Heart right ventricle (tissue), 16 donors: ENCODE results near the gene MYO5B. TPM values are rescaled to one million over a fixed set of nuclear protein-coding genes. Genes with fewer than 3 reads are reported as not detected.

Experiments used
- ATAC-seq, 8 donors: fragments of 200-7000 bp; cut with Tn5 transposase; one replicate each; pipeline ENCODE4 v1.9.1; 2020; ENCODE audit warnings: mild to moderate bottlenecking in 8 of 8, moderate library complexity in 8 of 8, moderate number of reproducible peaks in 1 of 8
- DNase-seq, 2 donors: peaks; one replicate each; pipeline ENCODE4 v3.0.0-alpha.2; 2020
- H3K27ac ChIP-seq, 10 donors: fragments of 200-600 bp; sonication (generic) in 2 of 10; one replicate each; pipeline versions ENCODE4 v1.5.0 to v1.8.0; 2020 to 2022; ENCODE audit warnings: mild to moderate bottlenecking in 3 of 10
- H3K27me3 ChIP-seq, 7 donors: fragments of 200-600 bp; one replicate each; pipeline ENCODE4 v1.8.0; 2021 to 2022; ENCODE audit warnings: mild to moderate bottlenecking in 2 of 7
- H3K36me3 ChIP-seq, 9 donors: fragments of 200-600 bp; sonication (generic) in 1 of 9; one replicate each; pipeline versions ENCODE4 v1.5.0 to v1.8.0; 2020 to 2022; ENCODE audit warnings: mild to moderate bottlenecking in 2 of 9
- H3K4me1 ChIP-seq, 9 donors: fragments of 200-600 bp; sonication (generic) in 1 of 9; one replicate each; pipeline versions ENCODE4 v1.5.0 to v1.8.0; 2020 to 2022; ENCODE audit warnings: mild to moderate bottlenecking in 4 of 9
- H3K4me3 ChIP-seq, 10 donors: fragments of 200-600 bp; sonication (generic) in 2 of 10; one replicate each; pipeline versions ENCODE4 v1.5.0 to v1.8.0; 2020 to 2022; ENCODE audit warnings: mild to moderate bottlenecking in 7 of 10, moderate library complexity in 2 of 10
- H3K9me3 ChIP-seq, 11 donors: fragments of 200-600 bp in 10 of 11; sonication (generic) in 2 of 11; one replicate each; pipeline versions ENCODE4 v1.5.0 to v1.8.0; 2013 to 2022; ENCODE audit warnings: mild to moderate bottlenecking in 2 of 11, control low read depth in 1 of 11, moderate library complexity in 1 of 11
- WGBS, 2 donors: extraction: QIAGEN DNeasy Blood & Tissue Kit; methylation state at CpG; one replicate each; pipeline ENCODE4 v1.1.7; 2013; ENCODE audit warnings: inconsistent platforms in 1 of 2; 5-methylcytosine and 5-hydroxymethylcytosine counted together
- intact Hi-C, 10 donors: fragments of 100-400 bp; cut with DNase I; formaldehyde crosslinking; loops; one replicate each; pipeline versions ENCODE4 v1.11.1 to v1.14.2; 2022
- polyA plus RNA-seq, 2 donors: library from polyadenylated mRNA; stranded (reverse); fragments of 200-250 nt; gene quantifications; one replicate each; pipeline ENCODE4 v1.2.3, GENCODE V29; 2013
- total RNA-seq, 10 donors: library from RNA; stranded (reverse); fragmentation: NEBNext Ultra II Directional in 3 of 10; extraction: Animal tissue kit (Norgen Biotek cat#: 25700) in 3 of 10; gene quantifications; one replicate each; pipeline versions ENCODE4 v1.2.1 to v1.2.4, GENCODE V29; 2021 to 2023
- TF ChIP-seq, protein P1 (sequence below), 9 donors: fragments of 200-600 bp; sonication (generic) in 2 of 9; IDR thresholded peaks; one replicate each; pipeline versions ENCODE4 v1.5.0 to v1.8.0; 2021 to 2022; ENCODE audit warnings: antibody characterized with exemption in 9 of 9, mild to moderate bottlenecking in 5 of 9, moderate library complexity in 1 of 9
- donor health status: Arrhythmogenic right ventricular cardiomyopathy.
- donor health status: ischemic (EF 13 %, LVEDD 7.1; RV severe dilation, severe dysfunction).
- donor health status: healthy with polysubstance abuse.
- donor health status: DM: no; HTN: yes; CAD: no.
- donor health status: DM: no; HTN: no; CAD: no.
- donor health status: ischemic (EF 25% LVEDD 6.9; RV normal size, moderate dysfunction).
- donor health status: ischemic (EF 25% LVEDD 5.7; RV mildly dilated, moderate dysfunction).
- donor health status: healthy.
- donor health status: DM: yes; HTN: yes; CAD: no.
- donor health status: Ischemic cardiomyopathy.
- donor health status: ischemic (EF 35%, LVEDD 5.7; RV mildly dilated, moderate dysfunction).
- donor health status: nonischemic (EF 11% LVEDD 7.7; RV severe dilation, severe dysfunction).
- donor health status: DM: yes; HTN: yes; CAD: no.
- donor health status: PGD.
- donor health status: ischemic (EF 29% LVEDD 5.4; RV normal size, mild dysfunction).
- donor health status: nonischemic (EF 23%, LVEDD 6.1; RV moderate dilation, normal function).

MYO5B gene
- total and polyA plus RNA-seq, 12 donors, result 0.20 to 3.7 (median 0.93) TPM

DNA sequence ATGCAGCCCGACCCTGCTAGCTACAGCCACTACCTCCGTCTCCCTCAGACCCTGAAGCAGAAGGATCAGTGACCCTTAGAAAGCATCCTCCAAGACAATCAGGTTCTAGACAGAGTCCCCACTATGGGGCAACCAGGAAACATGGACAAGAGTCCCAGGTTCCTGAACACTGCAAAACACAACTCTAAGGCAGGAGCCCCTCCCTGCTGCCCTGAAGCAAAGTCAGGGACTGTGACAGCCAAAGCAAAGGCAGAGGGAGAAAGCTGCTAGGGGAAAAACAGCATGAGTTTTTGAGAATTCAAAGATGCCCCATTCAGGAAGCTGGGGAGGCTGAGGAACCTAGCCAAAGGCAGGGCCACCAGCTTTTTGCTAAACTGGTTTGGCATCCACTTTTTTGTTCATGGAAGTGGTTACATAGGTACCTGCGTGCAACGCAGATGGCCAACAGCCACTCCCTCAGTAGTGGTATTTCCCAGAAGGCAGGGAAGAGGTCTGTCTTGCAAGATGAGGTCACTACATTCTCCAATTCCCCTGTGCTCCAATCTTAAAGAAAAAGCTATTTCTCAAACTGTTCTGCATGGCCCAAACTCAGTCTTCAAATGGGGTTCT, 33.2 kb downstream of the MYO5B start:
- no peak for DNase-seq
- intact Hi-C loops, result no loop called here
- no peaks in the 10 kb centered on the region for H3K4me1 ChIP-seq
- ATAC-seq, result no peak
- peaks cover 0 to 52% (median 15%) of the 10 kb centered on the region in 7 donors for H3K27me3 ChIP-seq
- no peak overlapping the region for H3K27ac ChIP-seq
- H3K36me3 ChIP-seq, result no peaks in the 10 kb centered on the region
- no peak overlapping the region for H3K4me3 ChIP-seq
- no peaks in the 10 kb centered on the region for H3K9me3 ChIP-seq
- WGBS, 2 donors, result 65 to 70% methylated on average over 4 of the region's 4 CpGs
- TF ChIP-seq, protein P1, sequence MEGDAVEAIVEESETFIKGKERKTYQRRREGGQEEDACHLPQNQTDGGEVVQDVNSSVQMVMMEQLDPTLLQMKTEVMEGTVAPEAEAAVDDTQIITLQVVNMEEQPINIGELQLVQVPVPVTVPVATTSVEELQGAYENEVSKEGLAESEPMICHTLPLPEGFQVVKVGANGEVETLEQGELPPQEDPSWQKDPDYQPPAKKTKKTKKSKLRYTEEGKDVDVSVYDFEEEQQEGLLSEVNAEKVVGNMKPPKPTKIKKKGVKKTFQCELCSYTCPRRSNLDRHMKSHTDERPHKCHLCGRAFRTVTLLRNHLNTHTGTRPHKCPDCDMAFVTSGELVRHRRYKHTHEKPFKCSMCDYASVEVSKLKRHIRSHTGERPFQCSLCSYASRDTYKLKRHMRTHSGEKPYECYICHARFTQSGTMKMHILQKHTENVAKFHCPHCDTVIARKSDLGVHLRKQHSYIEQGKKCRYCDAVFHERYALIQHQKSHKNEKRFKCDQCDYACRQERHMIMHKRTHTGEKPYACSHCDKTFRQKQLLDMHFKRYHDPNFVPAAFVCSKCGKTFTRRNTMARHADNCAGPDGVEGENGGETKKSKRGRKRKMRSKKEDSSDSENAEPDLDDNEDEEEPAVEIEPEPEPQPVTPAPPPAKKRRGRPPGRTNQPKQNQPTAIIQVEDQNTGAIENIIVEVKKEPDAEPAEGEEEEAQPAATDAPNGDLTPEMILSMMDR (IDR thresholded peaks at IDR 0.05), result no peak

GRCh38 chr18:50159654-50160046, 35.3 kb downstream of the MYO5B start:
- DNase-seq (no peak), ATAC-seq (no peak)
- H3K36me3 ChIP-seq, result no peaks in the 10 kb centered on the region
- no peak overlapping the region for H3K4me3 ChIP-seq
- peaks cover 0 to 37% (median 15%) of the 10 kb centered on the region in 7 donors for H3K27me3 ChIP-seq
- 83% methylated on average over 10 of the region's 10 CpGs for WGBS, 2 donors
- H3K27ac ChIP-seq, result no peak overlapping the region
- no peaks in the 10 kb centered on the region for H3K4me1 ChIP-seq
- H3K9me3 ChIP-seq, result no peaks in the 10 kb centered on the region
- intact Hi-C loops, result no loop called here
- TF ChIP-seq, protein P1 (IDR thresholded peaks at IDR 0.05), result no peak

GRCh38 chr18:50158866-50159653, 35.9 kb downstream of the MYO5B start:
- Histone ChIP-seq H3K27me3 (peaks cover 0 to 31% (median 15%) of the 10 kb centered on the region in 7 donors), H3K4me1 (no peaks in the 10 kb centered on the region), H3K36me3 (no peaks in the 10 kb centered on the region), H3K4me3 (no peak overlapping the region), H3K27ac (no peak overlapping the region), H3K9me3 (no peaks in the 10 kb centered on the region)
- ATAC-seq (no peak), DNase-seq (no peak)
- TF ChIP-seq, protein P1 (IDR thresholded peaks at IDR 0.05), result no peak
- WGBS, 2 donors, result 68 to 71% methylated on average over 9 of the region's 9 CpGs
- intact Hi-C loops, result no loop called here

DNA sequence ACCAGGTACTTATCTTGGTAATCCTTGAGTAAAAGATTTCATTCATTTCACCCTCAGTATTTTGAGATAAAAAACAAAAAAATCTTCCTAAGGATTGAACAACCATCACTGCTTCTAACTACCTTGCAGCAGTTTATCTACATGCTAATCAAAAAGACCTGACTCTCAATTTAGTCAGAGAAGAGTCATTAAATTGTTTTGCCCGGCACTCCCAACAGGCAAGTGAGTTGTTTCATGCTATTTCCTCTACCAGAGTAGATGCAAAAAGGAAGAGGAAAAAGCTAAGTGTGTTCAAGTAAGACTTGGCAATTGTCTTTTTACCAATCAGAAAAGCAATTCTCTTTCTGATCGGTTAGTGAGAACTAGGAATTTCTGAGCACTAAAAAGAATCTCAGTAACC, 39.5 kb downstream of the MYO5B start:
- no peak overlapping the region for H3K4me3 ChIP-seq
- WGBS, 2 donors, result 83 to 90% methylated on average over 2 of the region's 2 CpGs
- H3K9me3 ChIP-seq, result no peaks in the 10 kb centered on the region
- no peak overlapping the region for H3K27ac ChIP-seq
- peaks cover 0 to 12% (median under 1%) of the 10 kb centered on the region in 7 donors for H3K27me3 ChIP-seq
- TF ChIP-seq, protein P1 (IDR thresholded peaks at IDR 0.05), result no peak
- DNase-seq, result no peak
- no peak for ATAC-seq
- no peaks in the 10 kb centered on the region for H3K36me3 ChIP-seq
- H3K4me1 ChIP-seq, result no peaks in the 10 kb centered on the region
- intact Hi-C loops, result no loop called here
